Endothelial cell of umbilical vein (primary cell): ENCODE measurements around the gene SP3.

Source experiments
- CTCF ChIP-seq, 2 donors: IDR thresholded peaks; 1 replicate in 1 of 2; 2 replicates in 1 of 2; pipeline ENCODE4 v1.5.1; 2011; ENCODE audit warnings: low read length in 2 of 2, mild to moderate bottlenecking in 2 of 2, moderate library complexity in 2 of 2, control low read depth in 1 of 2, inconsistent platforms in 1 of 2, low read depth in 1 of 2; ENCODE audit not compliant: insufficient read depth in 1 of 2; ENCODE audit errors: extremely low read depth in 1 of 2
- EZH2 ChIP-seq: IDR thresholded peaks from 2 replicates; pipeline ENCODE4 v1.6.1; 2012; ENCODE audit warnings: borderline replicate concordance, low read depth, mild to moderate bottlenecking, moderate library complexity, low read length, inconsistent platforms; ENCODE audit not compliant: severe bottlenecking
- FOS ChIP-seq: IDR thresholded peaks from 2 replicates; pipeline ENCODE4 v1.6.1; 2011; ENCODE audit warnings: mild to moderate bottlenecking, low read length, moderate library complexity, borderline replicate concordance; ENCODE audit not compliant: insufficient read depth
- MAX ChIP-seq: IDR thresholded peaks from 2 replicates; pipeline ENCODE4 v1.6.1; 2011; ENCODE audit not compliant: insufficient read depth, insufficient read length
- MYC ChIP-seq: IDR thresholded peaks from one replicate; pipeline ENCODE4 v1.6.1; 2011; ENCODE audit warnings: mild to moderate bottlenecking, low read depth, low read length
- POLR2A ChIP-seq: IDR thresholded peaks from 2 replicates; pipeline ENCODE4 v1.6.1; 2012; ENCODE audit warnings: low read depth, mild to moderate bottlenecking, control low read depth, low read length
- POLR2AphosphoS5 ChIP-seq: IDR thresholded peaks from 2 replicates; pipeline ENCODE4 v1.6.1; 2012; ENCODE audit warnings: low read depth, mild to moderate bottlenecking, control low read depth, low read length, moderate library complexity; ENCODE audit not compliant: insufficient read depth

- no peak for TF ChIP-seq EZH2
- TF ChIP-seq CTCF (IDR thresholded peaks at IDR 0.05; ENCODE audit: extremely low read depth in 1 of 2, insufficient read depth in 1 of 2, low read depth in 1 of 2, low read length in 2 of 2) = no peak
- TF ChIP-seq MAX = no peak
- TF ChIP-seq POLR2A = no peak
- no peak for TF ChIP-seq POLR2AphosphoS5
- no peak for TF ChIP-seq FOS
- no peak for TF ChIP-seq MYC
Observed at GRCh38 chr2:173922760-173923159, 42.4 kb downstream of the SP3 start.
